NCI-H82 treated with DMSO at 0.1 percent for 48 hours (cell line): ENCODE measurements around the gene GRIK3.
A peak's percentile ranks its signal among the peaks of the same experiment; 100 is the strongest.

Source experiments
- DNase-seq: peaks from one replicate; lab custom pipeline; 2025; ENCODE audit not compliant: unreplicated experiment; lab: John Stamatoyannopoulos, UW

Gene GRIK3

GRCh38 chr1:36796106-36796590, 238.2 kb downstream of the GRIK3 start:
- DNase-seq, result peak; percentile 64

GRCh38 chr1:36794460-36794859, 239.9 kb downstream of the GRIK3 start:
- no peak for DNase-seq

GRCh38 chr1:36793452-36793851, 240.9 kb downstream of the GRIK3 start:
- DNase-seq, result no peak

GRCh38 chr1:36792292-36792691, 242.0 kb downstream of the GRIK3 start:
- no peak for DNase-seq

- DNase-seq, result no peak
Measured at GRCh38 chr1:36790191-36790590, 244.1 kb downstream of the GRIK3 start.

- DNase-seq, result no peak
Measured at GRCh38 chr1:36789535-36789934, 244.8 kb downstream of the GRIK3 start.

GRCh38 chr1:36787312-36787913, 246.9 kb downstream of the GRIK3 start:
- DNase-seq, result peak; percentile 21

GRCh38 chr1:36786425-36786824, 247.9 kb downstream of the GRIK3 start:
- DNase-seq, result no peak

GRCh38 chr1:36784147-36784859, 250.0 kb downstream of the GRIK3 start:
- DNase-seq, result no peak

GRCh38 chr1:36783475-36783874, 250.8 kb downstream of the GRIK3 start:
- DNase-seq, result no peak

- no peak for DNase-seq
Measured at GRCh38 chr1:36782785-36783184, 251.5 kb downstream of the GRIK3 start.

- no peak for DNase-seq
Measured at GRCh38 chr1:36782085-36782484, 252.2 kb downstream of the GRIK3 start.

- DNase-seq, result no peak
Measured at GRCh38 chr1:36781098-36781497, 253.2 kb downstream of the GRIK3 start.

GRCh38 chr1:36778740-36779139, 255.6 kb downstream of the GRIK3 start:
- DNase-seq, result no peak

- DNase-seq, result peak; percentile 34
Measured at GRCh38 chr1:36776948-36777831, 257.1 kb downstream of the GRIK3 start.

GRCh38 chr1:36776256-36776655, 258.1 kb downstream of the GRIK3 start:
- DNase-seq, result no peak

- DNase-seq, result no peak
Measured at GRCh38 chr1:36775716-36776115, 258.6 kb downstream of the GRIK3 start.

- peak; percentile 40 for DNase-seq
Measured at GRCh38 chr1:36773827-36774541, 260.3 kb downstream of the GRIK3 start.

- peak; percentile 81 for DNase-seq
Measured at GRCh38 chr1:36772647-36773495, 261.4 kb downstream of the GRIK3 start.

GRCh38 chr1:36771660-36772284, 262.5 kb downstream of the GRIK3 start:
- DNase-seq, result no peak
